Testis (tissue), 2 donors: Measurements from ENCODE around the gene KLRC4.

Source experiments
- POLR2A ChIP-seq: fragments of 450-650 bp; IDR thresholded peaks from one replicate; pipeline ENCODE4 v1.6.1; 2017; ENCODE audit warnings: antibody characterized with exemption, mild to moderate bottlenecking, moderate library complexity
- TF ChIP-seq, protein P1 (sequence below), 3 experiments: fragments of 450-650 bp in 2 of 3; fragments of 200-600 bp in 1 of 3; sonication (generic) in 1 of 3; IDR thresholded peaks; one replicate each; pipeline ENCODE4 v1.5.1; 2016 to 2019; ENCODE audit warnings: antibody characterized with exemption in 3 of 3, mild to moderate bottlenecking in 2 of 3, moderate library complexity in 1 of 3

DNA sequence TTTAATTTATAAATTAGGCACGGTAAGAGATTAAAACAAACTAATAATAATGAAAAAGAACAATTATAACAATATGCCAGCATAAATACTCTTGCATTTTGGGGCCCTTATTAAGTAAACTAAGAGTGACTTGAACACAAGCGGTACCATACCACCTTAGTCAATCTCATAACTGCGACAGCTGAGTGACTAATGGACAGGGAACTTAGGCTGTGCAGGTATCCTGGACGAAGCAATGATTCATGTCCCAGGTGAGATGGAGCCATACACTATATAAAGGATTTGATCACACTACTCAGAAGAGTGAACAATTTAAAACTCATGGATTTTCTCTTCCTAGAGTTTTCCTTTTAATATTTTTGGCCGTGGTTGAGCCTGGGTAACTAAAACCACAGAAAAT lies 4.3 kb downstream of the KLRC4 start:
- TF ChIP-seq, protein P1, sequence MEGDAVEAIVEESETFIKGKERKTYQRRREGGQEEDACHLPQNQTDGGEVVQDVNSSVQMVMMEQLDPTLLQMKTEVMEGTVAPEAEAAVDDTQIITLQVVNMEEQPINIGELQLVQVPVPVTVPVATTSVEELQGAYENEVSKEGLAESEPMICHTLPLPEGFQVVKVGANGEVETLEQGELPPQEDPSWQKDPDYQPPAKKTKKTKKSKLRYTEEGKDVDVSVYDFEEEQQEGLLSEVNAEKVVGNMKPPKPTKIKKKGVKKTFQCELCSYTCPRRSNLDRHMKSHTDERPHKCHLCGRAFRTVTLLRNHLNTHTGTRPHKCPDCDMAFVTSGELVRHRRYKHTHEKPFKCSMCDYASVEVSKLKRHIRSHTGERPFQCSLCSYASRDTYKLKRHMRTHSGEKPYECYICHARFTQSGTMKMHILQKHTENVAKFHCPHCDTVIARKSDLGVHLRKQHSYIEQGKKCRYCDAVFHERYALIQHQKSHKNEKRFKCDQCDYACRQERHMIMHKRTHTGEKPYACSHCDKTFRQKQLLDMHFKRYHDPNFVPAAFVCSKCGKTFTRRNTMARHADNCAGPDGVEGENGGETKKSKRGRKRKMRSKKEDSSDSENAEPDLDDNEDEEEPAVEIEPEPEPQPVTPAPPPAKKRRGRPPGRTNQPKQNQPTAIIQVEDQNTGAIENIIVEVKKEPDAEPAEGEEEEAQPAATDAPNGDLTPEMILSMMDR (IDR thresholded peaks at IDR 0.05): no peak
- TF ChIP-seq POLR2A: no peak
